ENCODE data around the gene IMMP1L.
"Not testable (repeated sequence)": the region's sequence is repeated elsewhere in the genome, so short reads cannot be mapped to it uniquely, and the experiment has no call there.

IMMP1L gene

GRCh38 chr11:31509429-31510345 is at the start of gene IMMP1L, which contains the start of gene ELP4:
Gene IMMP1L (minus strand): TSS chr11:31509622. CDS start chr11:31463276, 46,346 bp downstream.
Gene ELP4 (plus strand): TSS chr11:31509767. CDS start chr11:31509785, 18 bp downstream.
- DNase-seq (ENCODE audit: low read depth, low spot score) = peak; percentile 89

- no peak for DNase-seq (ENCODE audit: low read depth, low spot score)
These were observed 48.6 kb upstream of the IMMP1L start for GRCh38 chr11:31558001-31558400.

GRCh38 chr11:31555938-31556337 is 46.5 kb upstream of the IMMP1L start:
- no peak for DNase-seq (ENCODE audit: low read depth, low spot score)

GRCh38 chr11:31542862-31543261 is 33.4 kb upstream of the IMMP1L start:
- DNase-seq (ENCODE audit: low read depth, low spot score) = no peak

- no peak for DNase-seq (ENCODE audit: low read depth, low spot score)
These were observed 26.1 kb upstream of the IMMP1L start for GRCh38 chr11:31535479-31535878.

- no peak for DNase-seq (ENCODE audit: low read depth, low spot score)
These were observed 21.9 kb upstream of the IMMP1L start for GRCh38 chr11:31531293-31531692.

GRCh38 chr11:31529701-31530100 is 20.3 kb upstream of the IMMP1L start:
- DNase-seq (ENCODE audit: low read depth, low spot score) = no peak

- DNase-seq (ENCODE audit: low read depth, low spot score) = no peak
These were observed 19.8 kb upstream of the IMMP1L start for GRCh38 chr11:31529189-31529588.

GRCh38 chr11:31521497-31522150 is 12.2 kb upstream of the IMMP1L start:
- DNase-seq (ENCODE audit: low read depth, low spot score) = no peak

GRCh38 chr11:31512117-31512516 is 2.7 kb upstream of the IMMP1L start:
- DNase-seq (ENCODE audit: low read depth, low spot score) = no peak

- DNase-seq (ENCODE audit: low read depth, low spot score) = no peak
These were observed 382 bp downstream of the IMMP1L start for GRCh38 chr11:31509051-31509428.

- no peak for DNase-seq (ENCODE audit: low read depth, low spot score)
These were observed 8.9 kb downstream of the IMMP1L start for GRCh38 chr11:31500560-31500959.

- no peak for DNase-seq (ENCODE audit: low read depth, low spot score)
These were observed 9.7 kb downstream of the IMMP1L start for GRCh38 chr11:31499576-31500178.

GRCh38 chr11:31493762-31494161 is 15.7 kb downstream of the IMMP1L start:
- not testable (repeated sequence) for DNase-seq (ENCODE audit: low read depth, low spot score)

GRCh38 chr11:31493235-31493634 is 16.2 kb downstream of the IMMP1L start:
- DNase-seq (ENCODE audit: low read depth, low spot score) = no peak

- no peak for DNase-seq (ENCODE audit: low read depth, low spot score)
These were observed 17.0 kb downstream of the IMMP1L start for GRCh38 chr11:31492320-31492913.

- peak; percentile 71 for DNase-seq (ENCODE audit: low read depth, low spot score)
These were observed 21.6 kb downstream of the IMMP1L start for GRCh38 chr11:31487848-31488247.

GRCh38 chr11:31484497-31484896 is 24.9 kb downstream of the IMMP1L start:
- no peak for DNase-seq (ENCODE audit: low read depth, low spot score)

- DNase-seq (ENCODE audit: low read depth, low spot score) = no peak
These were observed 28.5 kb downstream of the IMMP1L start for GRCh38 chr11:31480930-31481329.

- DNase-seq (ENCODE audit: low read depth, low spot score) = no peak
These were observed 30.4 kb downstream of the IMMP1L start for GRCh38 chr11:31479066-31479465.

GRCh38 chr11:31478223-31478590 is 31.2 kb downstream of the IMMP1L start:
- DNase-seq (ENCODE audit: low read depth, low spot score) = no peak
